HFFc6 (cell line): ENCODE measurements around the gene FBXW8. TPM values are rescaled to one million over a fixed set of nuclear protein-coding genes. Genes with fewer than 3 reads are reported as not detected.
A peak's percentile ranks its signal among the peaks of the same experiment; 100 is the strongest.

Source experiments
- DNase-seq: peaks from one replicate; pipeline ENCODE4 v3.0.0-alpha.2; 2018
- H3K27ac Mint-ChIP-seq: 2 replicates; pipeline ENCODE4 v1.8.0; 2020; ENCODE audit warnings: mild to moderate bottlenecking, mixed read lengths
- H3K27me3 Mint-ChIP-seq: 2 replicates; pipeline ENCODE4 v1.8.0; 2021; ENCODE audit warnings: mild to moderate bottlenecking, moderate library complexity, mixed read lengths; ENCODE audit not compliant: insufficient read depth
- H3K36me3 Mint-ChIP-seq: 2 replicates; pipeline ENCODE4 v1.8.0; 2021; ENCODE audit warnings: low read depth, mixed read lengths
- H3K4me1 Mint-ChIP-seq: 2 replicates; pipeline ENCODE4 v1.8.0; 2020; ENCODE audit warnings: low read depth, mixed read lengths
- H3K4me3 Mint-ChIP-seq: 2 replicates; pipeline ENCODE4 v1.8.0; 2020; ENCODE audit warnings: mild to moderate bottlenecking, moderate library complexity, mixed read lengths
- H3K9me3 Mint-ChIP-seq: 2 replicates; pipeline ENCODE4 v1.8.0; 2020; ENCODE audit warnings: mild to moderate bottlenecking, mixed read lengths
- CTCF ChIP-seq: fragments of 200-600 bp; sonication (generic); IDR thresholded peaks from 2 replicates; pipeline ENCODE4 v1.5.0; 2021; ENCODE audit warnings: antibody characterized with exemption, mild to moderate bottlenecking
- total RNA-seq, 6 experiments: library from RNA; stranded (reverse); fragmentation: NEBNext Ultra II Directional; extraction: Animal tissue kit (Norgen Biotek cat#: 25700); gene quantifications; 2 replicates in 1 of 6; 3 replicates in 5 of 6; pipeline ENCODE4 v1.2.3, GENCODE V29; 2021

Gene FBXW8
- total RNA-seq, 6 experiments from 2014 or later, result 15.3 to 20.5 (median 18.5) TPM

- peaks cover 58% of the 10 kb centered on the region for H3K4me1 Mint-ChIP-seq
- DNase-seq, result peak; percentile 86
- TF ChIP-seq CTCF, result no peak
- H3K27ac Mint-ChIP-seq, result peak overlapping the region; percentile 86
- no peaks in the 10 kb centered on the region for H3K36me3 Mint-ChIP-seq
- peak overlapping the region; percentile 74 for H3K4me3 Mint-ChIP-seq
- peaks cover 2% of the 10 kb centered on the region; the same call in 1 of the 2 replicates for H3K27me3 Mint-ChIP-seq
- no peaks in the 10 kb centered on the region for H3K9me3 Mint-ChIP-seq
These were observed 46.2 kb upstream of the FBXW8 start for GRCh38 chr12:116864371-116865160.

GRCh38 chr12:116867523-116867922, 43.2 kb upstream of the FBXW8 start:
- Mint-ChIP-seq H3K9me3 (no peaks in the 10 kb centered on the region), H3K27me3 (no peaks in the 10 kb centered on the region; the same call in 1 of the 2 replicates), H3K36me3 (no peaks in the 10 kb centered on the region), H3K27ac (no peak overlapping the region), H3K4me1 (peaks cover 29% of the 10 kb centered on the region), H3K4me3 (no peak overlapping the region)
- TF ChIP-seq CTCF, result no peak
- DNase-seq, result no peak

GRCh38 chr12:116870306-116870705, 40.4 kb upstream of the FBXW8 start:
- H3K36me3 Mint-ChIP-seq, result no peaks in the 10 kb centered on the region
- H3K9me3 Mint-ChIP-seq, result peaks cover 10% of the 10 kb centered on the region
- H3K27ac Mint-ChIP-seq, result no peak overlapping the region
- H3K4me1 Mint-ChIP-seq, result 0 out of 2 replicates have a peak, but pooled peaks cover 6% of the 10 kb centered on the region
- TF ChIP-seq CTCF, result no peak
- H3K4me3 Mint-ChIP-seq, result no peak overlapping the region
- H3K27me3 Mint-ChIP-seq, result peaks cover 16% of the 10 kb centered on the region
- DNase-seq, result no peak

GRCh38 chr12:116874324-116874995, 36.3 kb upstream of the FBXW8 start:
- Mint-ChIP-seq H3K4me3 (no peak overlapping the region), H3K27ac (no peak overlapping the region), H3K36me3 (no peaks in the 10 kb centered on the region), H3K9me3 (peaks cover 10% of the 10 kb centered on the region), H3K27me3 (peaks cover 35% of the 10 kb centered on the region), H3K4me1 (peaks cover 7% of the 10 kb centered on the region)
- no peak for TF ChIP-seq CTCF
- no peak for DNase-seq

- DNase-seq, result no peak
These were observed 34.4 kb upstream of the FBXW8 start for GRCh38 chr12:116876151-116876869.

More at GRCh38 chr12:116876151-116876869, 34.4 kb upstream of the FBXW8 start:
- H3K4me1 Mint-ChIP-seq, result peaks cover 21% of the 10 kb centered on the region
- no peak for TF ChIP-seq CTCF
- no peaks in the 10 kb centered on the region for H3K36me3 Mint-ChIP-seq
- peaks cover 46% of the 10 kb centered on the region for H3K27me3 Mint-ChIP-seq
- no peak overlapping the region for H3K4me3 Mint-ChIP-seq
- H3K27ac Mint-ChIP-seq, result no peak overlapping the region
- peaks cover 10% of the 10 kb centered on the region for H3K9me3 Mint-ChIP-seq
